ENCODE data around the gene FSTL4. TPM values are rescaled to one million over a fixed set of nuclear protein-coding genes. Genes with fewer than 3 reads are reported as not detected.

FSTL4 gene
- total and polyA plus RNA-seq, 2 of the 4 experiments (the other 2 are of a cell fraction): 0.18 TPM; not detected in 1

GRCh38 chr5:133453084-133453780 lies 159.1 kb downstream of the FSTL4 start:
- Histone ChIP-seq H3K9me3 (ENCODE audit: control insufficient read depth, insufficient read depth, low read length) (no peaks in the 10 kb centered on the region), H3K4me2 (ENCODE audit: low read depth, low read length) (no peak overlapping the region), H3K27me3 (ENCODE audit: control insufficient read depth, insufficient read depth, low read length) (no peaks in the 10 kb centered on the region; the same call in none of the 2 replicates), H3K79me1 (ENCODE audit: low read depth in 1 of 2, low read length in 2 of 2) (no peaks in the 10 kb centered on the region), H3K27ac (ENCODE audit: insufficient read depth, low read length) (no peak overlapping the region), H3K9me1 (ENCODE audit: insufficient read depth, low read length) (no peaks in the 10 kb centered on the region), H3K4me3 (ENCODE audit: insufficient read depth, low read depth, low read length) (no peak overlapping the region), H4K20me1 (ENCODE audit: insufficient read depth, low read length) (no peaks in the 10 kb centered on the region), H3K4ac (ENCODE audit: low read depth, low read length) (no peak overlapping the region), H2BK20ac (ENCODE audit: low read depth, low read length) (no peak overlapping the region), H3K23ac (ENCODE audit: low read depth, low read length) (no peak overlapping the region), H2AK5ac (ENCODE audit: low read depth, low read length) (no peak overlapping the region), H4K91ac (ENCODE audit: insufficient read depth, low read depth, low read length) (no peak overlapping the region), H3K18ac (ENCODE audit: low read depth, low read length) (no peak overlapping the region), H3K56ac (ENCODE audit: extremely low read depth, insufficient read depth, low read length) (no peak overlapping the region), H4K5ac (ENCODE audit: low read depth, low read length) (no peak overlapping the region), H3K14ac (replicated peaks; ENCODE audit: low read depth, low read length) (no peak overlapping the region), H2AK9ac (replicated peaks; ENCODE audit: low read depth, low read length, poor library complexity) (no peak overlapping the region), H3K4me1 (ENCODE audit: control insufficient read depth, insufficient read depth, low read length) (no peaks in the 10 kb centered on the region), H3K36me3 (ENCODE audit: control insufficient read depth, insufficient read depth, low read length) (no peaks in the 10 kb centered on the region), H2AFZ (replicated peaks; ENCODE audit: low read length, poor library complexity) (no peak overlapping the region), H2BK5ac (ENCODE audit: low read depth, low read length, poor library complexity, severe bottlenecking) (no peak overlapping the region), H4K8ac (ENCODE audit: low read depth in 2 of 2, low read length in 2 of 2) (no peak overlapping the region), H3K9ac (ENCODE audit: low read depth, low read length) (no peak overlapping the region), H2BK15ac (ENCODE audit: low read depth, low read length) (no peak overlapping the region), H2BK120ac (ENCODE audit: low read depth, low read length) (no peak overlapping the region)
- no peak for DNase-seq
- no TSS peak for BruUV-seq (replicated peaks)
- no peak for TF ChIP-seq BHLHE40 (IDR thresholded peaks at IDR 0.05; ENCODE audit: low read depth, low read length)
- TF ChIP-seq RAD21 (IDR thresholded peaks at IDR 0.05; ENCODE audit: low read length): no peak
- TF ChIP-seq, protein P1, sequence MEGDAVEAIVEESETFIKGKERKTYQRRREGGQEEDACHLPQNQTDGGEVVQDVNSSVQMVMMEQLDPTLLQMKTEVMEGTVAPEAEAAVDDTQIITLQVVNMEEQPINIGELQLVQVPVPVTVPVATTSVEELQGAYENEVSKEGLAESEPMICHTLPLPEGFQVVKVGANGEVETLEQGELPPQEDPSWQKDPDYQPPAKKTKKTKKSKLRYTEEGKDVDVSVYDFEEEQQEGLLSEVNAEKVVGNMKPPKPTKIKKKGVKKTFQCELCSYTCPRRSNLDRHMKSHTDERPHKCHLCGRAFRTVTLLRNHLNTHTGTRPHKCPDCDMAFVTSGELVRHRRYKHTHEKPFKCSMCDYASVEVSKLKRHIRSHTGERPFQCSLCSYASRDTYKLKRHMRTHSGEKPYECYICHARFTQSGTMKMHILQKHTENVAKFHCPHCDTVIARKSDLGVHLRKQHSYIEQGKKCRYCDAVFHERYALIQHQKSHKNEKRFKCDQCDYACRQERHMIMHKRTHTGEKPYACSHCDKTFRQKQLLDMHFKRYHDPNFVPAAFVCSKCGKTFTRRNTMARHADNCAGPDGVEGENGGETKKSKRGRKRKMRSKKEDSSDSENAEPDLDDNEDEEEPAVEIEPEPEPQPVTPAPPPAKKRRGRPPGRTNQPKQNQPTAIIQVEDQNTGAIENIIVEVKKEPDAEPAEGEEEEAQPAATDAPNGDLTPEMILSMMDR (conservative IDR thresholded peaks at IDR 0.05; ENCODE audit: low read depth, low read length): no peak
- no peak for TF ChIP-seq RCOR1 (IDR thresholded peaks at IDR 0.05; ENCODE audit: insufficient replicate concordance, low read length)
- TF ChIP-seq MAZ (IDR thresholded peaks at IDR 0.05; ENCODE audit: borderline replicate concordance, low read depth, low read length): no peak
- TF ChIP-seq CHD1 (IDR thresholded peaks at IDR 0.05; ENCODE audit: low read depth, low read length): no peak
- TF ChIP-seq NFE2L2 (IDR thresholded peaks at IDR 0.05; ENCODE audit: low read depth, low read length): no peak
- TF ChIP-seq, protein P2, sequence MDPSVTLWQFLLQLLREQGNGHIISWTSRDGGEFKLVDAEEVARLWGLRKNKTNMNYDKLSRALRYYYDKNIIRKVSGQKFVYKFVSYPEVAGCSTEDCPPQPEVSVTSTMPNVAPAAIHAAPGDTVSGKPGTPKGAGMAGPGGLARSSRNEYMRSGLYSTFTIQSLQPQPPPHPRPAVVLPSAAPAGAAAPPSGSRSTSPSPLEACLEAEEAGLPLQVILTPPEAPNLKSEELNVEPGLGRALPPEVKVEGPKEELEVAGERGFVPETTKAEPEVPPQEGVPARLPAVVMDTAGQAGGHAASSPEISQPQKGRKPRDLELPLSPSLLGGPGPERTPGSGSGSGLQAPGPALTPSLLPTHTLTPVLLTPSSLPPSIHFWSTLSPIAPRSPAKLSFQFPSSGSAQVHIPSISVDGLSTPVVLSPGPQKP (IDR thresholded peaks at IDR 0.05; ENCODE audit: borderline replicate concordance, low read depth, low read length): no peak
- CTCF ChIA-PET: no interaction called here
- intact Hi-C loops (cut with micrococcal nuclease) (no loop called here), dilution Hi-C loops (cut with HindIII; ENCODE audit: low sequenced_read_pairs, unreplicated experiment) (no loop called here), in situ Hi-C loops (cut with MboI; ENCODE audit: low sequenced_read_pairs) (no loop called here)
- WGBS, 2 experiments (ENCODE audit: extremely low coverage in 2 of 2, insufficient read length in 1 of 2): 70% methylated on average over 1 of the region's 4 CpGs; no CpG with 5 or more reads in 1 of the 2 experiments
- POLR2A ChIA-PET (ENCODE audit: unreplicated experiment): no interaction called here
- ATAC-seq (ENCODE audit: low read depth): no peak

Measured in IMR-90 (cell line).